Measurements from ENCODE around the gene CDH4.

DNA sequence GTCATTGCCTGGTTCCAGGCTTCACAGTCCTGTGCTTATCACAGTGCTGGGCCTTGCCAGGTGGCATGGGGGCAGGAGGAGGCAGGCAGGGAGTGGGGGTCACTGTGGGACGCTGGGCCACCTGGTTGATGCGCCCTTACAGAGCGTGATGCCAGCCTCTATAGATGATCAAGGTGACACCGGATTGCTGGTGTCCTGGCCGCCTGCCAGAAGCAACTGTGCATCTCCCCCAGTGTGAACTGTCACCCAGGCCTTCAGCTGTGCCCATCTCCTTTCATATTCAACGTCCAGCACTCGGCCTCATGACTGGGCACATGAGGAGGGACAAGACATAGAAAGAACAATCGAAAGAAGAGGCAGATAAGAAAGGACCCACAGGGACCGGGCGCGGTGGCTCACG, 494.7 kb downstream of the CDH4 start:
- TF ChIP-seq, protein P1, sequence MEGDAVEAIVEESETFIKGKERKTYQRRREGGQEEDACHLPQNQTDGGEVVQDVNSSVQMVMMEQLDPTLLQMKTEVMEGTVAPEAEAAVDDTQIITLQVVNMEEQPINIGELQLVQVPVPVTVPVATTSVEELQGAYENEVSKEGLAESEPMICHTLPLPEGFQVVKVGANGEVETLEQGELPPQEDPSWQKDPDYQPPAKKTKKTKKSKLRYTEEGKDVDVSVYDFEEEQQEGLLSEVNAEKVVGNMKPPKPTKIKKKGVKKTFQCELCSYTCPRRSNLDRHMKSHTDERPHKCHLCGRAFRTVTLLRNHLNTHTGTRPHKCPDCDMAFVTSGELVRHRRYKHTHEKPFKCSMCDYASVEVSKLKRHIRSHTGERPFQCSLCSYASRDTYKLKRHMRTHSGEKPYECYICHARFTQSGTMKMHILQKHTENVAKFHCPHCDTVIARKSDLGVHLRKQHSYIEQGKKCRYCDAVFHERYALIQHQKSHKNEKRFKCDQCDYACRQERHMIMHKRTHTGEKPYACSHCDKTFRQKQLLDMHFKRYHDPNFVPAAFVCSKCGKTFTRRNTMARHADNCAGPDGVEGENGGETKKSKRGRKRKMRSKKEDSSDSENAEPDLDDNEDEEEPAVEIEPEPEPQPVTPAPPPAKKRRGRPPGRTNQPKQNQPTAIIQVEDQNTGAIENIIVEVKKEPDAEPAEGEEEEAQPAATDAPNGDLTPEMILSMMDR (IDR thresholded peaks at IDR 0.05; ENCODE audit: borderline replicate concordance, extremely low read depth, low read length, poor library complexity, severe bottlenecking): no peak
- no peak for TF ChIP-seq EZH2 (IDR thresholded peaks at IDR 0.05; ENCODE audit: borderline replicate concordance, low read depth, low read length, severe bottlenecking)
